ENCODE data around the gene TCEA3.

TCEA3 gene

DNA sequence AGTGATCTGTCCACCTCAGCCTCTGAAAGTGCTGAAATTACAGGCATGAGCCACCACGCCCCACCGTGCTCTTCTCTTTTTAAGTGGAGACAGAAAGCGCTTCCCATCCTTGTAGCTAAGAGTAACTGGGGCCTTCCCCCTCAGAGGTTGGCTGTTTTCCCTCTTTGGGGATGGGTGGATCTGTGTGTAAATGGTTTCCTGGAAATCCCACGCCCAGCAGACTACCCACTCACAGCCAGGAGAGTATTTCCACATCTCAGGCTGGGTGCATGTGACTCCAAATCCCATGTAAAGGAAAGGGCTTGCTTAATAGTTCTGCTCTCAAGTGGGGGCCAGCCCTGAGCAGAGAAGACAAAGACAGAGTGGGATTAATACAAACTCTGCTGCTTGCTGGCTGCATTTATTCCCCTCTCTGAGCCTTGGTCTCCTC, 19.6 kb upstream of the TCEA3 start:
- no peak for DNase-seq (ENCODE audit: low read depth in 1 of 2, low spot score in 1 of 2)
- Histone ChIP-seq H3K27me3 (ENCODE audit: insufficient read depth, poor library complexity, severe bottlenecking) (no peaks in the 10 kb centered on the region), H3K4me3 (replicated peaks; ENCODE audit: insufficient read depth, low read length) (no peak overlapping the region), H3K27ac (replicated peaks) (no peak overlapping the region)
- TF ChIP-seq POLR2AphosphoS5 (IDR thresholded peaks at IDR 0.05; ENCODE audit: low read depth) (no peak), SPI1 (IDR thresholded peaks at IDR 0.05; ENCODE audit: borderline replicate concordance, low read depth) (no peak), GABPA (IDR thresholded peaks at IDR 0.05; ENCODE audit: low read depth) (no peak)
- TF ChIP-seq, protein P1, sequence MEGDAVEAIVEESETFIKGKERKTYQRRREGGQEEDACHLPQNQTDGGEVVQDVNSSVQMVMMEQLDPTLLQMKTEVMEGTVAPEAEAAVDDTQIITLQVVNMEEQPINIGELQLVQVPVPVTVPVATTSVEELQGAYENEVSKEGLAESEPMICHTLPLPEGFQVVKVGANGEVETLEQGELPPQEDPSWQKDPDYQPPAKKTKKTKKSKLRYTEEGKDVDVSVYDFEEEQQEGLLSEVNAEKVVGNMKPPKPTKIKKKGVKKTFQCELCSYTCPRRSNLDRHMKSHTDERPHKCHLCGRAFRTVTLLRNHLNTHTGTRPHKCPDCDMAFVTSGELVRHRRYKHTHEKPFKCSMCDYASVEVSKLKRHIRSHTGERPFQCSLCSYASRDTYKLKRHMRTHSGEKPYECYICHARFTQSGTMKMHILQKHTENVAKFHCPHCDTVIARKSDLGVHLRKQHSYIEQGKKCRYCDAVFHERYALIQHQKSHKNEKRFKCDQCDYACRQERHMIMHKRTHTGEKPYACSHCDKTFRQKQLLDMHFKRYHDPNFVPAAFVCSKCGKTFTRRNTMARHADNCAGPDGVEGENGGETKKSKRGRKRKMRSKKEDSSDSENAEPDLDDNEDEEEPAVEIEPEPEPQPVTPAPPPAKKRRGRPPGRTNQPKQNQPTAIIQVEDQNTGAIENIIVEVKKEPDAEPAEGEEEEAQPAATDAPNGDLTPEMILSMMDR (IDR thresholded peaks at IDR 0.05; ENCODE audit: insufficient read depth, low read length), result no peak
- TF ChIP-seq, protein P2, sequence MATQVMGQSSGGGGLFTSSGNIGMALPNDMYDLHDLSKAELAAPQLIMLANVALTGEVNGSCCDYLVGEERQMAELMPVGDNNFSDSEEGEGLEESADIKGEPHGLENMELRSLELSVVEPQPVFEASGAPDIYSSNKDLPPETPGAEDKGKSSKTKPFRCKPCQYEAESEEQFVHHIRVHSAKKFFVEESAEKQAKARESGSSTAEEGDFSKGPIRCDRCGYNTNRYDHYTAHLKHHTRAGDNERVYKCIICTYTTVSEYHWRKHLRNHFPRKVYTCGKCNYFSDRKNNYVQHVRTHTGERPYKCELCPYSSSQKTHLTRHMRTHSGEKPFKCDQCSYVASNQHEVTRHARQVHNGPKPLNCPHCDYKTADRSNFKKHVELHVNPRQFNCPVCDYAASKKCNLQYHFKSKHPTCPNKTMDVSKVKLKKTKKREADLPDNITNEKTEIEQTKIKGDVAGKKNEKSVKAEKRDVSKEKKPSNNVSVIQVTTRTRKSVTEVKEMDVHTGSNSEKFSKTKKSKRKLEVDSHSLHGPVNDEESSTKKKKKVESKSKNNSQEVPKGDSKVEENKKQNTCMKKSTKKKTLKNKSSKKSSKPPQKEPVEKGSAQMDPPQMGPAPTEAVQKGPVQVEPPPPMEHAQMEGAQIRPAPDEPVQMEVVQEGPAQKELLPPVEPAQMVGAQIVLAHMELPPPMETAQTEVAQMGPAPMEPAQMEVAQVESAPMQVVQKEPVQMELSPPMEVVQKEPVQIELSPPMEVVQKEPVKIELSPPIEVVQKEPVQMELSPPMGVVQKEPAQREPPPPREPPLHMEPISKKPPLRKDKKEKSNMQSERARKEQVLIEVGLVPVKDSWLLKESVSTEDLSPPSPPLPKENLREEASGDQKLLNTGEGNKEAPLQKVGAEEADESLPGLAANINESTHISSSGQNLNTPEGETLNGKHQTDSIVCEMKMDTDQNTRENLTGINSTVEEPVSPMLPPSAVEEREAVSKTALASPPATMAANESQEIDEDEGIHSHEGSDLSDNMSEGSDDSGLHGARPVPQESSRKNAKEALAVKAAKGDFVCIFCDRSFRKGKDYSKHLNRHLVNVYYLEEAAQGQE (IDR thresholded peaks at IDR 0.05; ENCODE audit: insufficient replicate concordance, low read depth), result no peak

DNA sequence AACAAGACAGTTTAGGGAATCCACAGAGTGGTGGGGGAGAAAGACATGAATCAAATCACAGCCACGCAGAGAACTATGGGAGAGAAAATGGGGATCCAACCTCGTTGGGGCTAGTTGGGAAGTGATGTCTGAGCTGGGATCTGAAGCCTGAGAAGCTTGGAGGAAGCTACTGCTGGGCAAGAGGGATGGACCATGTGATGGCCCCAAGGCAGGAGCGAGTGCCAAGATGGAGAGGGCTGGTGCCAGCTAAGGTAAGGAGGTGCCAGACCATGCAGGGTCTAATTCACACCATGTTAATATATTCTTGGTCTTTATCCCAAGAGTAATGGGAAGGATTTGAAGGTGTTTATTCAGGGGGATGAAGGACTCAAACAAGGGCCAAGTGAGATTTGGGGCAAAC, 18.2 kb upstream of the TCEA3 start:
- TF ChIP-seq SPI1 (IDR thresholded peaks at IDR 0.05; ENCODE audit: borderline replicate concordance, low read depth) (no peak), GABPA (IDR thresholded peaks at IDR 0.05; ENCODE audit: low read depth) (no peak), POLR2AphosphoS5 (IDR thresholded peaks at IDR 0.05; ENCODE audit: low read depth) (no peak)
- TF ChIP-seq, protein P2 (IDR thresholded peaks at IDR 0.05; ENCODE audit: insufficient replicate concordance, low read depth), result no peak
- TF ChIP-seq, protein P1 (IDR thresholded peaks at IDR 0.05; ENCODE audit: insufficient read depth, low read length), result no peak
- Histone ChIP-seq H3K27ac (replicated peaks) (no peak overlapping the region), H3K4me3 (replicated peaks; ENCODE audit: insufficient read depth, low read length) (no peak overlapping the region), H3K27me3 (ENCODE audit: insufficient read depth, poor library complexity, severe bottlenecking) (no peaks in the 10 kb centered on the region)
- DNase-seq (ENCODE audit: low read depth in 1 of 2, low spot score in 1 of 2), result no peak

DNA sequence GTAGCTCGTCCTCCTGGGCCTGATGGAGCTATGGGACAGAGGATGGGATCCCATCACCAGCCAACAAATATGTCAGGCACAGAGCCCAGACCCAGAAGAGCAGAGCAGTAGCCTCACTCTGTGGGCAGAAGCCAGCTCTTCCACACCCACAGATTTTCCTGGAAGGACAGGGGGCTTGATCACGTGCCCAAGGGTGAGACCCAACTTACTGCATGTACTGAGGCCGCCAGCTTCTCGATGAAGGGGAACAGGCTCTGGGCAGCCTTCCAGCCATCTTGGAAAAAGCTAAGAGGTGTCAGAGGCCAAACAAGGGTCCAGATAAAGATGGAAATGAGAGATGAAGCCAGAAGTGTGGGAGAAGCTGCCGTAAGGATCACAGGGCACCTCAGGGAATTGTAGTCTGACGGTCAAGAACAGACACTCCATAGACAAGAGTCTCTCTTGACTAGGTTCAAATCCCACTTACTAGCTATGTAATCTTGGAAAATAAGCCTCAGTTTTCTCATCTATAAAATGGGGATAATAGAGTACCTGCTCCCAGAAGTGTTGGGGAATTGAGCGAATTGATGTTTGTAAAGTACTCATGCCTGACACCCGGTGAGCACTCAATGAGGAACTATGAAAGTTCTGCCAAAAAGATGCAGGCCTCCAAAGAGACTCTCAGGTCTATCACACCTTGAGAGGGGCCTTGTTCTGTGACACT, 17.0 kb upstream of the TCEA3 start:
- no peak overlapping the region for H3K27ac ChIP-seq (replicated peaks)
- TF ChIP-seq POLR2AphosphoS5 (IDR thresholded peaks at IDR 0.05; ENCODE audit: low read depth) (no peak), SPI1 (IDR thresholded peaks at IDR 0.05; ENCODE audit: borderline replicate concordance, low read depth) (no peak), GABPA (IDR thresholded peaks at IDR 0.05; ENCODE audit: low read depth) (no peak)
- TF ChIP-seq, protein P2 (IDR thresholded peaks at IDR 0.05; ENCODE audit: insufficient replicate concordance, low read depth), result no peak
- TF ChIP-seq, protein P1 (IDR thresholded peaks at IDR 0.05; ENCODE audit: insufficient read depth, low read length), result no peak
- DNase-seq (ENCODE audit: low read depth in 1 of 2, low spot score in 1 of 2), result no peak
- no peak overlapping the region for H3K4me3 ChIP-seq (replicated peaks; ENCODE audit: insufficient read depth, low read length)
- no peaks in the 10 kb centered on the region for H3K27me3 ChIP-seq (ENCODE audit: insufficient read depth, poor library complexity, severe bottlenecking)

Data from HL-60 (cell line).